ENCODE data around the gene KLF7. TPM values are rescaled to one million over a fixed set of nuclear protein-coding genes. Genes with fewer than 3 reads are reported as not detected.

The KLF7 gene
- total and polyA plus RNA-seq, 4 donors: 1.9 to 11.5 (median 4.5) TPM

- Histone ChIP-seq H3K27ac (ENCODE audit: low read depth in 1 of 2, low read length in 2 of 2) (no peak overlapping the region), H3K4me1 (ENCODE audit: control insufficient read depth in 4 of 4, insufficient read depth in 4 of 4, low read length in 3 of 4) (peaks cover 0 to 6% (median 2%) of the 10 kb centered on the region in 4 donors), H3K27me3 (ENCODE audit: control insufficient read depth in 4 of 4, insufficient read depth in 4 of 4, low read length in 3 of 4) (no peaks in the 10 kb centered on the region), H3K9ac (ENCODE audit: low read depth in 1 of 2, low read length in 2 of 2) (no peak overlapping the region), H3K4me3 (ENCODE audit: low read depth in 1 of 3, low read length in 3 of 3) (no peak overlapping the region), H3K36me3 (ENCODE audit: control insufficient read depth in 4 of 4, insufficient read depth in 3 of 4, low read depth in 1 of 4, low read length in 3 of 4) (peaks cover 0 to 3% (median under 1%) of the 10 kb centered on the region in 4 donors), H3K9me3 (ENCODE audit: control insufficient read depth in 4 of 4, low read length in 3 of 4) (no peaks in the 10 kb centered on the region)
- DNase-seq (ENCODE audit: low spot score): no peak
- WGBS: 99% methylated on average over 2 of the region's 2 CpGs
- TF ChIP-seq, protein P1, sequence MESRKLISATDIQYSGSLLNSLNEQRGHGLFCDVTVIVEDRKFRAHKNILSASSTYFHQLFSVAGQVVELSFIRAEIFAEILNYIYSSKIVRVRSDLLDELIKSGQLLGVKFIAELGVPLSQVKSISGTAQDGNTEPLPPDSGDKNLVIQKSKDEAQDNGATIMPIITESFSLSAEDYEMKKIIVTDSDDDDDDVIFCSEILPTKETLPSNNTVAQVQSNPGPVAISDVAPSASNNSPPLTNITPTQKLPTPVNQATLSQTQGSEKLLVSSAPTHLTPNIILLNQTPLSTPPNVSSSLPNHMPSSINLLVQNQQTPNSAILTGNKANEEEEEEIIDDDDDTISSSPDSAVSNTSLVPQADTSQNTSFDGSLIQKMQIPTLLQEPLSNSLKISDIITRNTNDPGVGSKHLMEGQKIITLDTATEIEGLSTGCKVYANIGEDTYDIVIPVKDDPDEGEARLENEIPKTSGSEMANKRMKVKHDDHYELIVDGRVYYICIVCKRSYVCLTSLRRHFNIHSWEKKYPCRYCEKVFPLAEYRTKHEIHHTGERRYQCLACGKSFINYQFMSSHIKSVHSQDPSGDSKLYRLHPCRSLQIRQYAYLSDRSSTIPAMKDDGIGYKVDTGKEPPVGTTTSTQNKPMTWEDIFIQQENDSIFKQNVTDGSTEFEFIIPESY (IDR thresholded peaks at IDR 0.05): no peak
- TF ChIP-seq HNF4A (conservative IDR thresholded peaks at IDR 0.05): no peak
Observed at GRCh38 chr2:207148020-207148419, 17.7 kb downstream of the KLF7 start.

DNA sequence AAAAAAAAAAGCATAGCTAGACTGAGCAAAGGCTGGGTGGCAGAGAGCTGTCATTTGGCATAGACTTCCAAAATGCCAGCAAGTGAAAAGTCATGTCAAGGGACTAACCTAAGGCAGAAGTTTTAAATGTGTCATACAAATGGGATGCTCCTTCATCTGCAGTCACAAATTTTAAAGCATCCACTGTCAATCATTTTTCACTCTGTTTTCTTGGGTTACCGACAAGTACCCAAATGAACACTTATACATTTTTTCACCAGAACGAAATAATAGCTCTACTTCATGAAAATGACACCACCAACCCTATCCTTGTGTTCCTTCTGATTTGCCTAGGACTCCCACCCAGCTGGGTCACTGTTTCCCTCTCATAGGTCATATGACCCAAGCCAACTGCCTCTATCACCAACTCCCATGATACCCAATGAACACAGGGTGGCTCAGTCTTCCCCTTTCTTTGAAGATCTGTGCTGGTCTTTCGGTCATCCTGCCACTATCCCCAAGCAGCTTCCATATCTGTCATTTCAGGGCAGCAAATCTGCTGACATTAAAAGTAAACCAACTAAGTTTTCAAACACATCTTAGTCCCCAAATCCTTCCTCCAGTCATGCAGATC is 21.5 kb downstream of the KLF7 start:
- DNase-seq (ENCODE audit: low spot score): no peak
- TF ChIP-seq ATF3 (IDR thresholded peaks at IDR 0.05) (no peak), GABPA (IDR thresholded peaks at IDR 0.05 in 1 of 2, conservative IDR thresholded peaks at IDR 0.05 in 1 of 2) (no peak)
- TF ChIP-seq, protein P2, sequence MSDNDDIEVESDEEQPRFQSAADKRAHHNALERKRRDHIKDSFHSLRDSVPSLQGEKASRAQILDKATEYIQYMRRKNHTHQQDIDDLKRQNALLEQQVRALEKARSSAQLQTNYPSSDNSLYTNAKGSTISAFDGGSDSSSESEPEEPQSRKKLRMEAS (IDR thresholded peaks at IDR 0.05): no peak
- Histone ChIP-seq H3K9ac (ENCODE audit: low read depth in 1 of 2, low read length in 2 of 2) (no peak overlapping the region), H3K4me1 (ENCODE audit: control insufficient read depth in 4 of 4, insufficient read depth in 4 of 4, low read length in 3 of 4) (peaks cover 0 to 16% (median 7%) of the 10 kb centered on the region in 4 donors), H3K4me3 (ENCODE audit: low read depth in 1 of 3, low read length in 3 of 3) (no peak overlapping the region), H3K27ac (ENCODE audit: low read depth in 1 of 2, low read length in 2 of 2) (peak overlapping the region; percentile 74 to 79), H3K9me3 (ENCODE audit: control insufficient read depth in 4 of 4, low read length in 3 of 4) (no peaks in the 10 kb centered on the region), H3K36me3 (ENCODE audit: control insufficient read depth in 4 of 4, insufficient read depth in 3 of 4, low read depth in 1 of 4, low read length in 3 of 4) (peaks cover 0 to 3% (median under 1%) of the 10 kb centered on the region in 4 donors), H3K27me3 (ENCODE audit: control insufficient read depth in 4 of 4, insufficient read depth in 4 of 4, low read length in 3 of 4) (no peaks in the 10 kb centered on the region)
- WGBS: 88% methylated on average over 3 of the region's 3 CpGs

GRCh38 chr2:207143215-207144172 is 22.3 kb downstream of the KLF7 start:
- Histone ChIP-seq H3K9ac (ENCODE audit: low read depth in 1 of 2, low read length in 2 of 2) (peak overlapping the region in 1 of 2 donors; percentile 48), H3K4me3 (ENCODE audit: low read depth in 1 of 3, low read length in 3 of 3) (no peak overlapping the region), H3K9me3 (ENCODE audit: control insufficient read depth in 4 of 4, low read length in 3 of 4) (no peaks in the 10 kb centered on the region), H3K27ac (ENCODE audit: low read depth in 1 of 2, low read length in 2 of 2) (peak overlapping the region; percentile 74 to 79), H3K36me3 (ENCODE audit: control insufficient read depth in 4 of 4, insufficient read depth in 3 of 4, low read depth in 1 of 4, low read length in 3 of 4) (peaks cover 0 to 3% (median under 1%) of the 10 kb centered on the region in 4 donors), H3K27me3 (ENCODE audit: control insufficient read depth in 4 of 4, insufficient read depth in 4 of 4, low read length in 3 of 4) (no peaks in the 10 kb centered on the region), H3K4me1 (ENCODE audit: control insufficient read depth in 4 of 4, insufficient read depth in 4 of 4, low read length in 3 of 4) (peaks cover 0 to 16% (median 7%) of the 10 kb centered on the region in 4 donors)
- DNase-seq (ENCODE audit: low spot score): peak; percentile 49
- WGBS: 46% methylated on average over 13 of the region's 13 CpGs
- TF ChIP-seq JUND (IDR thresholded peaks at IDR 0.05) (no peak), FOXA1 (IDR thresholded peaks at IDR 0.05) (no peak), FOXA2 (IDR thresholded peaks at IDR 0.05) (peak; percentile 7), EGR1 (IDR thresholded peaks at IDR 0.05; ENCODE audit: low read depth in 2 of 2) (no peak), HNF4G (IDR thresholded peaks at IDR 0.05) (no peak), RXRA (IDR thresholded peaks at IDR 0.05) (peak; percentile 20 to 66), SP1 (IDR thresholded peaks at IDR 0.05) (peak; percentile 69), HNF4A (conservative IDR thresholded peaks at IDR 0.05) (peak in 1 of 2 donors; percentile 20), RAD21 (IDR thresholded peaks at IDR 0.05) (peak in 1 of 2 donors; percentile 41), TAF1 (conservative IDR thresholded peaks at IDR 0.05) (no peak), CTCF (IDR thresholded peaks at IDR 0.05; ENCODE audit: low read depth, low read length, missing input control) (no peak), YY1 (IDR thresholded peaks at IDR 0.05) (peak; percentile 10)
- TF ChIP-seq, protein P2 (IDR thresholded peaks at IDR 0.05): no peak
- TF ChIP-seq, protein P1 (IDR thresholded peaks at IDR 0.05): no peak

All from liver (tissue), 9 donors.